HepG2 (cell line): ENCODE results near the gene SRXN1. TPM values are rescaled to one million over a fixed set of nuclear protein-coding genes. Genes with fewer than 3 reads are reported as not detected.

Source experiments
- CENPX ChIP-seq: sonication (generic); formaldehyde crosslinking; IDR thresholded peaks from 2 replicates; pipeline ENCODE4 v1.9.0; 2021; ENCODE audit warnings: mild to moderate bottlenecking, missing genetic modification reagents, moderate library complexity
- MIXL1 ChIP-seq: IDR thresholded peaks from 2 replicates; pipeline ENCODE4 v1.6.1; 2016
- NFATC3 ChIP-seq: sonication (generic); formaldehyde crosslinking; IDR thresholded peaks from 2 replicates; pipeline ENCODE4 v1.5.1; 2020; ENCODE audit warnings: mild to moderate bottlenecking, missing genetic modification reagents
- NPAS2 ChIP-seq: sonication (generic); formaldehyde crosslinking; IDR thresholded peaks from 2 replicates; pipeline ENCODE4 v1.8.0; 2022; ENCODE audit warnings: mild to moderate bottlenecking, missing genetic modification reagents, borderline replicate concordance
- NRL ChIP-seq: sonication (generic); formaldehyde crosslinking; IDR thresholded peaks from 2 replicates; pipeline ENCODE4 v1.5.0; 2020; ENCODE audit warnings: missing genetic modification reagents, mild to moderate bottlenecking, moderate library complexity, borderline replicate concordance
- PCBP2 ChIP-seq: fragments of 200-400 bp; formaldehyde crosslinking; optimal IDR thresholded peaks from 2 replicates; pipeline ENCODE3; 2018; ENCODE audit warnings: low read length, low read depth; ENCODE audit not compliant: poor library complexity, severe bottlenecking
- RFX5 ChIP-seq: IDR thresholded peaks from 2 replicates; pipeline ENCODE4 v1.6.1; 2011; ENCODE audit warnings: low read depth, low read length, improper control_type of control experiment
- SPEN ChIP-seq: sonication (generic); formaldehyde crosslinking; IDR thresholded peaks from 2 replicates; pipeline ENCODE4 v1.5.1; 2020; ENCODE audit warnings: low read depth, mild to moderate bottlenecking, missing genetic modification reagents
- ZNF883 ChIP-seq: sonication (generic); formaldehyde crosslinking; IDR thresholded peaks from 2 replicates; pipeline ENCODE4 v1.5.1; 2020; ENCODE audit warnings: mild to moderate bottlenecking, missing genetic modification reagents; ENCODE audit errors: not compliant biosample characterization
- ZSCAN20 ChIP-seq: sonication (generic); formaldehyde crosslinking; IDR thresholded peaks from 2 replicates; pipeline ENCODE4 v1.4.0; 2020; ENCODE audit warnings: missing genetic modification reagents, mild to moderate bottlenecking, borderline replicate concordance
- polyA plus RNA-seq, 8 experiments: library from polyadenylated mRNA; depleted of rRNA in 3 of 8; stranded (reverse) in 7 of 8; unstranded in 1 of 8; fragments of >200 nt; fragmentation: Illumina TruSeq in 4 of 8; extraction: Trizol in 4 of 8; gene quantifications; 2 replicates each; pipeline versions ENCODE4 v1.2.1 to v1.2.3, GENCODE V29; 2011 to 2016; ENCODE audit warnings: low read depth in 4 of 8, missing spikeins in 1 of 8, mixed read lengths in 1 of 8; ENCODE audit not compliant: insufficient read depth in 1 of 8
- total RNA-seq, 5 experiments: library from RNA; depleted of rRNA; stranded (reverse); fragments of >200 nt; fragmentation: Illumina TruSeq; extraction: Trizol; gene quantifications; 2 replicates each; pipeline ENCODE4 v1.2.3, GENCODE V29; 2016; ENCODE audit warnings: low read depth in 1 of 5
- TF ChIP-seq, protein P1 (sequence below), 2 experiments: sonication (generic) in 1 of 2; formaldehyde crosslinking in 1 of 2; IDR thresholded peaks; 2 replicates each; pipeline versions ENCODE4 v1.6.1 to v1.9.0; 2014 to 2022; ENCODE audit warnings: antibody characterized with exemption in 1 of 2, borderline replicate concordance in 1 of 2, inconsistent platforms in 1 of 2, low read depth in 1 of 2, missing genetic modification reagents in 1 of 2
- TF ChIP-seq, protein P2 (sequence below): sonication (generic); formaldehyde crosslinking; IDR thresholded peaks from 2 replicates; pipeline ENCODE4 v1.5.0; 2020; ENCODE audit warnings: mild to moderate bottlenecking, missing genetic modification reagents
- TF ChIP-seq, protein P3 (sequence below): sonication (generic); formaldehyde crosslinking; conservative IDR thresholded peaks from 2 replicates; pipeline ENCODE4 v1.4.0; 2020; ENCODE audit warnings: missing genetic modification reagents
- TF ChIP-seq, protein P4 (sequence below): fragments of 450-650 bp; IDR thresholded peaks from 2 replicates; pipeline ENCODE4 v1.6.1; 2017; ENCODE audit warnings: mild to moderate bottlenecking

The SRXN1 gene
- total and polyA plus RNA-seq, 2 of the 13 experiments (the other 11 are each of a cell fraction or from before 2014, with no cell fraction given): 29.9 to 87.7 TPM

- TF ChIP-seq, protein P1, sequence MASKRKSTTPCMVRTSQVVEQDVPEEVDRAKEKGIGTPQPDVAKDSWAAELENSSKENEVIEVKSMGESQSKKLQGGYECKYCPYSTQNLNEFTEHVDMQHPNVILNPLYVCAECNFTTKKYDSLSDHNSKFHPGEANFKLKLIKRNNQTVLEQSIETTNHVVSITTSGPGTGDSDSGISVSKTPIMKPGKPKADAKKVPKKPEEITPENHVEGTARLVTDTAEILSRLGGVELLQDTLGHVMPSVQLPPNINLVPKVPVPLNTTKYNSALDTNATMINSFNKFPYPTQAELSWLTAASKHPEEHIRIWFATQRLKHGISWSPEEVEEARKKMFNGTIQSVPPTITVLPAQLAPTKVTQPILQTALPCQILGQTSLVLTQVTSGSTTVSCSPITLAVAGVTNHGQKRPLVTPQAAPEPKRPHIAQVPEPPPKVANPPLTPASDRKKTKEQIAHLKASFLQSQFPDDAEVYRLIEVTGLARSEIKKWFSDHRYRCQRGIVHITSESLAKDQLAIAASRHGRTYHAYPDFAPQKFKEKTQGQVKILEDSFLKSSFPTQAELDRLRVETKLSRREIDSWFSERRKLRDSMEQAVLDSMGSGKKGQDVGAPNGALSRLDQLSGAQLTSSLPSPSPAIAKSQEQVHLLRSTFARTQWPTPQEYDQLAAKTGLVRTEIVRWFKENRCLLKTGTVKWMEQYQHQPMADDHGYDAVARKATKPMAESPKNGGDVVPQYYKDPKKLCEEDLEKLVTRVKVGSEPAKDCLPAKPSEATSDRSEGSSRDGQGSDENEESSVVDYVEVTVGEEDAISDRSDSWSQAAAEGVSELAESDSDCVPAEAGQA (IDR thresholded peaks at IDR 0.05; ENCODE audit: low read depth): no peak
- TF ChIP-seq, protein P1 (CRISPR knock-in tag; IDR thresholded peaks at IDR 0.05; ENCODE audit: borderline replicate concordance): no peak; the same call in 1 of the 2 replicates
- no peak for TF ChIP-seq CENPX (CRISPR knock-in tag)
- TF ChIP-seq NPAS2 (CRISPR knock-in tag): no peak
- no peak for TF ChIP-seq PCBP2
- TF ChIP-seq, protein P2, sequence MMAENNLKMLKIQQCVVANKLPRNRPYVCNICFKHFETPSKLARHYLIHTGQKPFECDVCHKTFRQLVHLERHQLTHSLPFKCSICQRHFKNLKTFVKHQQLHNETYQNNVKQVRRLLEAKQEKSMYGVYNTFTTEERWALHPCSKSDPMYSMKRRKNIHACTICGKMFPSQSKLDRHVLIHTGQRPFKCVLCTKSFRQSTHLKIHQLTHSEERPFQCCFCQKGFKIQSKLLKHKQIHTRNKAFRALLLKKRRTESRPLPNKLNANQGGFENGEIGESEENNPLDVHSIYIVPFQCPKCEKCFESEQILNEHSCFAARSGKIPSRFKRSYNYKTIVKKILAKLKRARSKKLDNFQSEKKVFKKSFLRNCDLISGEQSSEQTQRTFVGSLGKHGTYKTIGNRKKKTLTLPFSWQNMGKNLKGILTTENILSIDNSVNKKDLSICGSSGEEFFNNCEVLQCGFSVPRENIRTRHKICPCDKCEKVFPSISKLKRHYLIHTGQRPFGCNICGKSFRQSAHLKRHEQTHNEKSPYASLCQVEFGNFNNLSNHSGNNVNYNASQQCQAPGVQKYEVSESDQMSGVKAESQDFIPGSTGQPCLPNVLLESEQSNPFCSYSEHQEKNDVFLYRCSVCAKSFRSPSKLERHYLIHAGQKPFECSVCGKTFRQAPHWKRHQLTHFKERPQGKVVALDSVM: no peak
- peak; percentile 39 for TF ChIP-seq ZNF883
- no peak for TF ChIP-seq MIXL1 (CRISPR knock-in tag)
- TF ChIP-seq NRL: peak; percentile 77
- TF ChIP-seq ZSCAN20: no peak
- peak; percentile 2; the same call in 1 of the 2 replicates for TF ChIP-seq SPEN (CRISPR knock-in tag)
- TF ChIP-seq NFATC3 (CRISPR knock-in tag): no peak; the same call in 1 of the 2 replicates
- TF ChIP-seq, protein P3, sequence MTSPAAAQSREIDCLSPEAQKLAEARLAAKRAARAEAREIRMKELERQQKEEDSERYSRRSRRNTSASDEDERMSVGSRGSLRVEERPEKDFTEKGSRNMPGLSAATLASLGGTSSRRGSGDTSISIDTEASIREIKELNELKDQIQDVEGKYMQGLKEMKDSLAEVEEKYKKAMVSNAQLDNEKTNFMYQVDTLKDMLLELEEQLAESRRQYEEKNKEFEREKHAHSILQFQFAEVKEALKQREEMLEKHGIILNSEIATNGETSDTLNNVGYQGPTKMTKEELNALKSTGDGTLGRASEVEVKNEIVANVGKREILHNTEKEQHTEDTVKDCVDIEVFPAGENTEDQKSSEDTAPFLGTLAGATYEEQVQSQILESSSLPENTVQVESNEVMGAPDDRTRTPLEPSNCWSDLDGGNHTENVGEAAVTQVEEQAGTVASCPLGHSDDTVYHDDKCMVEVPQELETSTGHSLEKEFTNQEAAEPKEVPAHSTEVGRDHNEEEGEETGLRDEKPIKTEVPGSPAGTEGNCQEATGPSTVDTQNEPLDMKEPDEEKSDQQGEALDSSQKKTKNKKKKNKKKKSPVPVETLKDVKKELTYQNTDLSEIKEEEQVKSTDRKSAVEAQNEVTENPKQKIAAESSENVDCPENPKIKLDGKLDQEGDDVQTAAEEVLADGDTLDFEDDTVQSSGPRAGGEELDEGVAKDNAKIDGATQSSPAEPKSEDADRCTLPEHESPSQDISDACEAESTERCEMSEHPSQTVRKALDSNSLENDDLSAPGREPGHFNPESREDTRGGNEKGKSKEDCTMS (CRISPR knock-in tag): no peak
- TF ChIP-seq, protein P4, sequence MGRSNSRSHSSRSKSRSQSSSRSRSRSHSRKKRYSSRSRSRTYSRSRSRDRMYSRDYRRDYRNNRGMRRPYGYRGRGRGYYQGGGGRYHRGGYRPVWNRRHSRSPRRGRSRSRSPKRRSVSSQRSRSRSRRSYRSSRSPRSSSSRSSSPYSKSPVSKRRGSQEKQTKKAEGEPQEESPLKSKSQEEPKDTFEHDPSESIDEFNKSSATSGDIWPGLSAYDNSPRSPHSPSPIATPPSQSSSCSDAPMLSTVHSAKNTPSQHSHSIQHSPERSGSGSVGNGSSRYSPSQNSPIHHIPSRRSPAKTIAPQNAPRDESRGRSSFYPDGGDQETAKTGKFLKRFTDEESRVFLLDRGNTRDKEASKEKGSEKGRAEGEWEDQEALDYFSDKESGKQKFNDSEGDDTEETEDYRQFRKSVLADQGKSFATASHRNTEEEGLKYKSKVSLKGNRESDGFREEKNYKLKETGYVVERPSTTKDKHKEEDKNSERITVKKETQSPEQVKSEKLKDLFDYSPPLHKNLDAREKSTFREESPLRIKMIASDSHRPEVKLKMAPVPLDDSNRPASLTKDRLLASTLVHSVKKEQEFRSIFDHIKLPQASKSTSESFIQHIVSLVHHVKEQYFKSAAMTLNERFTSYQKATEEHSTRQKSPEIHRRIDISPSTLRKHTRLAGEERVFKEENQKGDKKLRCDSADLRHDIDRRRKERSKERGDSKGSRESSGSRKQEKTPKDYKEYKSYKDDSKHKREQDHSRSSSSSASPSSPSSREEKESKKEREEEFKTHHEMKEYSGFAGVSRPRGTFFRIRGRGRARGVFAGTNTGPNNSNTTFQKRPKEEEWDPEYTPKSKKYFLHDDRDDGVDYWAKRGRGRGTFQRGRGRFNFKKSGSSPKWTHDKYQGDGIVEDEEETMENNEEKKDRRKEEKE: no peak
- TF ChIP-seq RFX5: peak; percentile 52; the same call in 1 of the 2 replicates
Measured at GRCh38 chr20:653590-654416, 803 bp upstream of the SRXN1 start (continued).
